Measurements from ENCODE around the gene PABPC1L2B.
"Not testable (repeated sequence)": the region's sequence is repeated elsewhere in the genome, so short reads cannot be mapped to it uniquely, and the experiment has no call there.

Gene PABPC1L2B

GRCh38 chrX:73002733-73003132 is at the start of gene PABPC1L2B:
Gene PABPC1L2B (plus strand): TSS chrX:73002939. CDS start chrX:73003643, 704 bp downstream.
- not testable (repeated sequence) for DNase-seq

GRCh38 chrX:72959971-72960370 is 42.8 kb upstream of the PABPC1L2B start:
- DNase-seq: not testable (repeated sequence)

GRCh38 chrX:72971859-72972258 is 30.9 kb upstream of the PABPC1L2B start:
- not testable (repeated sequence) for DNase-seq

- DNase-seq: not testable (repeated sequence)
Measured at GRCh38 chrX:72974885-72975284, 27.9 kb upstream of the PABPC1L2B start.

GRCh38 chrX:72980894-72981469 is 21.8 kb upstream of the PABPC1L2B start:
- not testable (repeated sequence) for DNase-seq

- DNase-seq: not testable (repeated sequence)
Measured at GRCh38 chrX:73004032-73004431, 1.3 kb downstream of the PABPC1L2B start.

- DNase-seq: no peak
Measured at GRCh38 chrX:73021361-73022092, 18.8 kb downstream of the PABPC1L2B start.

- DNase-seq: not testable (repeated sequence)
Measured at GRCh38 chrX:73022093-73022445, 19.3 kb downstream of the PABPC1L2B start.

GRCh38 chrX:73028876-73029275 is 26.1 kb downstream of the PABPC1L2B start:
- no peak for DNase-seq

All from activated CD8-positive, alpha-beta memory T cell treated with anti-CD3 and anti-CD28 coated beads, Interleukin-2, amount 50 U/mL, for 4 hours (primary cell).